ENCODE measurements around the gene LKAAEAR1.

Gene LKAAEAR1

GRCh38 chr20:64078934-64079272, 5.3 kb downstream of the LKAAEAR1 start:
- DNase-seq (ENCODE audit: low read depth): no peak

- DNase-seq (ENCODE audit: low read depth): no peak
Observed at GRCh38 chr20:64077876-64078551, 6.2 kb downstream of the LKAAEAR1 start.

- DNase-seq (ENCODE audit: low read depth): no peak
Observed at GRCh38 chr20:64077541-64077875, 6.7 kb downstream of the LKAAEAR1 start.

GRCh38 chr20:64077094-64077493, 7.1 kb downstream of the LKAAEAR1 start:
- no peak for DNase-seq (ENCODE audit: low read depth)

- DNase-seq (ENCODE audit: low read depth): no peak
Observed at GRCh38 chr20:64076061-64076997, 7.9 kb downstream of the LKAAEAR1 start.

- no peak for DNase-seq (ENCODE audit: low read depth)
Observed at GRCh38 chr20:64075556-64075955, 8.6 kb downstream of the LKAAEAR1 start.

- DNase-seq (ENCODE audit: low read depth): no peak
Observed at GRCh38 chr20:64074963-64075362, 9.2 kb downstream of the LKAAEAR1 start.

GRCh38 chr20:64074184-64074789, 9.9 kb downstream of the LKAAEAR1 start:
- DNase-seq (ENCODE audit: low read depth): no peak

GRCh38 chr20:64073476-64074183, 10.6 kb downstream of the LKAAEAR1 start:
- no peak for DNase-seq (ENCODE audit: low read depth)

GRCh38 chr20:64072498-64073063, 11.6 kb downstream of the LKAAEAR1 start:
- no peak for DNase-seq (ENCODE audit: low read depth)

GRCh38 chr20:64071341-64072332, 12.6 kb downstream of the LKAAEAR1 start:
- DNase-seq (ENCODE audit: low read depth): no peak

- no peak for DNase-seq (ENCODE audit: low read depth)
Observed at GRCh38 chr20:64070244-64070993, 13.8 kb downstream of the LKAAEAR1 start.

- no peak for DNase-seq (ENCODE audit: low read depth)
Observed at GRCh38 chr20:64069614-64070243, 14.5 kb downstream of the LKAAEAR1 start.

GRCh38 chr20:64069209-64069613, 15.0 kb downstream of the LKAAEAR1 start:
- no peak for DNase-seq (ENCODE audit: low read depth)

GRCh38 chr20:64068386-64069208, 15.6 kb downstream of the LKAAEAR1 start:
- no peak for DNase-seq (ENCODE audit: low read depth)

GRCh38 chr20:64067733-64068307, 16.4 kb downstream of the LKAAEAR1 start:
- no peak for DNase-seq (ENCODE audit: low read depth)

- no peak for DNase-seq (ENCODE audit: low read depth)
Observed at GRCh38 chr20:64067005-64067632, 17.1 kb downstream of the LKAAEAR1 start.

- no peak for DNase-seq (ENCODE audit: low read depth)
Observed at GRCh38 chr20:64065974-64066343, 18.2 kb downstream of the LKAAEAR1 start.

Data from stimulated activated CD4-positive, alpha-beta T cell treated with anti-CD3 and anti-CD28 coated beads, Interleukin-2, amount 100 ng/mL, for 4 hours (primary cell).